Measurements from ENCODE around the gene COIL.

The COIL gene

GRCh38 chr17:56934280-56934679, 26.6 kb downstream of the COIL start:
- no peak for DNase-seq (ENCODE audit: low read depth in 2 of 2)

GRCh38 chr17:56933868-56934267, 27.0 kb downstream of the COIL start:
- no peak for DNase-seq (ENCODE audit: low read depth in 2 of 2)

- no peak for DNase-seq (ENCODE audit: low read depth in 2 of 2)
Observed at GRCh38 chr17:56933151-56933745, 27.6 kb downstream of the COIL start.

GRCh38 chr17:56930739-56931337, 30.0 kb downstream of the COIL start:
- DNase-seq (ENCODE audit: low read depth in 2 of 2), result no peak

GRCh38 chr17:56929362-56929969, 31.4 kb downstream of the COIL start:
- DNase-seq (ENCODE audit: low read depth in 2 of 2), result no peak

GRCh38 chr17:56928586-56928985, 32.3 kb downstream of the COIL start:
- DNase-seq (ENCODE audit: low read depth in 2 of 2), result no peak

- DNase-seq (ENCODE audit: low read depth in 2 of 2), result no peak
Observed at GRCh38 chr17:56926704-56927103, 34.1 kb downstream of the COIL start.

GRCh38 chr17:56926270-56926669, 34.6 kb downstream of the COIL start:
- no peak for DNase-seq (ENCODE audit: low read depth in 2 of 2)

- DNase-seq (ENCODE audit: low read depth in 2 of 2), result no peak
Observed at GRCh38 chr17:56925088-56925487, 35.8 kb downstream of the COIL start.

- no peak for DNase-seq (ENCODE audit: low read depth in 2 of 2)
Observed at GRCh38 chr17:56919717-56920116, 41.1 kb downstream of the COIL start.

GRCh38 chr17:56918916-56919315, 41.9 kb downstream of the COIL start:
- DNase-seq (ENCODE audit: low read depth in 2 of 2), result no peak

GRCh38 chr17:56917559-56918296, 43.1 kb downstream of the COIL start:
- no peak for DNase-seq (ENCODE audit: low read depth in 2 of 2)

GRCh38 chr17:56914581-56915273, 46.1 kb downstream of the COIL start:
- no peak for DNase-seq (ENCODE audit: low read depth in 2 of 2)

- DNase-seq (ENCODE audit: low read depth in 2 of 2), result peak; percentile 83 to 88
Observed at GRCh38 chr17:56913867-56914580, 46.8 kb downstream of the COIL start, which contains the start of gene TRIM25. TRIM25 (minus strand) TSS chr17:56914049; CDS start chr17:56913988, 61 bp downstream.

GRCh38 chr17:56913353-56913866, 47.4 kb downstream of the COIL start:
- DNase-seq (ENCODE audit: low read depth in 2 of 2), result no peak

- no peak for DNase-seq (ENCODE audit: low read depth in 2 of 2)
Observed at GRCh38 chr17:56913000-56913311, 47.9 kb downstream of the COIL start.

GRCh38 chr17:56912105-56912999, 48.5 kb downstream of the COIL start:
- DNase-seq (ENCODE audit: low read depth in 2 of 2), result no peak

GRCh38 chr17:56910509-56911235, 50.2 kb downstream of the COIL start:
- no peak for DNase-seq (ENCODE audit: low read depth in 2 of 2)

GRCh38 chr17:56909742-56910508, 50.9 kb downstream of the COIL start:
- no peak for DNase-seq (ENCODE audit: low read depth in 2 of 2)

Data from stimulated activated CD8-positive, alpha-beta memory T cell treated with anti-CD3 and anti-CD28 coated beads, Interleukin-7, amount 100 ng/mL, for 4 hours (primary cell).